Ectodermal cell (in vitro differentiated cells): ENCODE results near the gene CACHD1.
"Not testable (repeated sequence)": the region's sequence is repeated elsewhere in the genome, so short reads cannot be mapped to it uniquely, and the experiment has no call there.

Source experiments
- H3K27ac ChIP-seq: 2 replicates; pipeline ENCODE4 v1.7.0; 2013; ENCODE audit warnings: mild to moderate bottlenecking, low read depth, low read length; ENCODE audit not compliant: insufficient read depth, poor library complexity, severe bottlenecking
- H3K27me3 ChIP-seq: 2 replicates; pipeline ENCODE4 v1.7.0; 2013; ENCODE audit warnings: mild to moderate bottlenecking, low read length; ENCODE audit not compliant: insufficient read depth, control insufficient read depth, poor library complexity, severe bottlenecking
- H3K36me3 ChIP-seq: one replicate; pipeline ENCODE4 v1.7.0; 2013; ENCODE audit warnings: low read length; ENCODE audit not compliant: control insufficient read depth, insufficient read depth
- H3K4me1 ChIP-seq: one replicate; pipeline ENCODE4 v1.7.0; 2013; ENCODE audit warnings: low read length; ENCODE audit not compliant: control insufficient read depth, insufficient read depth
- H3K4me3 ChIP-seq: 2 replicates; pipeline ENCODE4 v1.7.0; 2013; ENCODE audit warnings: low read depth, low read length, control low read depth; ENCODE audit not compliant: insufficient read depth
- H3K9me3 ChIP-seq: 2 replicates; pipeline ENCODE4 v1.7.0; 2013; ENCODE audit warnings: mild to moderate bottlenecking, low read length, moderate library complexity; ENCODE audit not compliant: control insufficient read depth
- WGBS, 2 experiments: methylation state at CpG; one replicate each; pipeline ENCODE4 v1.1.7; 2013; ENCODE audit warnings: missing lambda C conversion rate in 2 of 2; 5-methylcytosine and 5-hydroxymethylcytosine counted together

The CACHD1 gene

DNA sequence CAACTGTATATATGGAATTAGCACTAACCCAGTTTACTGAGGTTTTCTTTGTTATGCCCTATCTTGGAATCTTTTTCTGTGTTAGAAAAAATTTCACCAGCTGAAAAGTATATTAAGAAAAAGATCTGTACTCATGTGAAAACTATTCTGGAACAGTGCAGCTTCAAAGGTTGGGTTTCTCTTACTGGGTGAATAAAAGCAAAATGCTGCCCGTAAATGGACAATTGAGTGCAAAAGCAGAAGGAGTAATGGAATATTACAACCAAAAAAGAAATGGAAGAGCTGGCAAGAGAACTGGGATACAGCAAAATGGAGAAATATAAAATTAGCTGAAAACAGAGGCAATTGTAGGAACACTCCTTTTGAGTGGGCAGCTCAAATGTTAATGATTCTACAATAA, 257.9 kb downstream of the CACHD1 start:
- WGBS, 2 experiments, result 94 to 95% methylated on average over 1 of the region's 1 CpG
- no peak overlapping the region for H3K4me3 ChIP-seq
- no peaks in the 10 kb centered on the region for H3K27me3 ChIP-seq
- no peaks in the 10 kb centered on the region for H3K9me3 ChIP-seq
- no peaks in the 10 kb centered on the region for H3K4me1 ChIP-seq
- no peaks in the 10 kb centered on the region for H3K36me3 ChIP-seq
- H3K27ac ChIP-seq, result no peak overlapping the region

DNA sequence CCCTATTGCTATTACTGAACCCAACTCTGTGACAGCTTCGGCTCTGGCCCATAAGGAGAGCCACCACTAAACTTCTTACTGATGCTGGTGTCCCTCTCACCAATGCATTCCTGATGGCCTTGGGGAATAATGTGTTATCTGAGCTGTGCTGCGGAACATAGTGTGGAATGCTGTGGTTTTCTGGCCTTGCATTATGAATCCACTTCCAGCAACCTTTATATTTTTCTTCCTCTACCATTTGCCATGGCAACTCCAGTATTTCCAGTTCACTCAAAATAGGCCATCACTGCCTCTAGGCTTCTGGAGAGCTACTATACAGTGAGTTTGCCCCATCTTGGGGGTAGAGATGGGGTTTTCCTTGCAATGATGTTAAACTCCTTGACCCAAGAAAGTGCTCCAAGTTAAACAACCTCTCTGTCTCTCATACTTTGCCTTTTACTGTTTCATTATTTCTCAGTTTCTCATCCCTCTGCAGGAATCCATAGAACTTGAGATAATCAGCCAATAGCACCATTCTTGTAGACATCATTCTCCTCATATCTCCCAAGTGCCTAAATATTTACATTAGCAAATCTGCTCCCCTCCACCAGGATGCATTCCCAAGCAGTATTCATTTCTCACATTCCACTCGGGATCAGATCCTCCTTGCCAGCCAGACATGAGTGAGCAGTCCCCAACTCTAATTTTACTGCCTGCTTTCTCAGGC, 263.8 kb downstream of the CACHD1 start:
- Histone ChIP-seq H3K27ac (no peak overlapping the region), H3K4me1 (no peaks in the 10 kb centered on the region)

DNA sequence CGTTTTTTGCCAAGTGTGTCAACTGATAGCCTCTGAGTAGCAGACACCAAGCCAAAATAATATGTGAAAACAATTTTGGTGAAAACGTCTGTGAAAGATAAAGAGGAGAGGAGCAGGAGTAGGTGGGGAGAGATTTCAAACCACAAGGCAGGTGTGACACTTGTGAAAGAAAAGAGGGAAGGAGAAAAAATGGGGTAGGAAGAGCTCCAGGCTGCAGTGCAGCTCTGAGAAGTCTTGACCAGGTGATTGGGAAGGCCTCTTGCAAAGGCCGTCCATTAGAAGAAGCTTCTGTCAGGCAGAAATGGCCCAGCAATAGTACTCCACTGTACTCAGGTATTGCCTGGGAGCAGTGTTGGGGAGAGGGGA, 264.3 kb downstream of the CACHD1 start:
- Histone ChIP-seq H3K36me3 (no peaks in the 10 kb centered on the region), H3K27ac (no peak overlapping the region), H3K9me3 (no peaks in the 10 kb centered on the region), H3K27me3 (no peaks in the 10 kb centered on the region), H3K4me1 (no peaks in the 10 kb centered on the region), H3K4me3 (no peak overlapping the region)
- 54 to 58% methylated on average over 3 of the region's 3 CpGs for WGBS, 2 experiments

More for the DNA sequence above, 263.8 kb downstream of the CACHD1 start:
- H3K9me3 ChIP-seq, result no peaks in the 10 kb centered on the region
- 92% methylated on average over 3 of the region's 3 CpGs for WGBS, 2 experiments
- H3K4me3 ChIP-seq, result no peak overlapping the region
- H3K36me3 ChIP-seq, result no peaks in the 10 kb centered on the region
- H3K27me3 ChIP-seq, result no peaks in the 10 kb centered on the region

DNA sequence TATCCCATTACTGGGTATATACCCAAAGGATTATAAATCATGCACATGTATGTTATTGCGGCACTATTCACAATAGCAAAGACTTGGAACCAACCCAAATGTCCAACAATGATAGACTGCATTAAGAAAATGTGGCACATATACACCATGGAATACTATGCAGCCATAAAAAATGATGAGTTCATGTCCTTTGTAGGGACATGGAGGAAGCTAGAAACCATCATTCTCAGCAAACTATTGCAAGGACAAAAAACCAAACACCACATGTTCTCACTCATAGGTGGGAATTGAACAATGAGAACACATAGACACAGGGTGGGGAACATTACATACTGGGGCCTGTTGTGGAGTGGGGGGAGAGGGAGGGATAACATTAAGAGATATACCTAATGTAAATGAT, 270.8 kb downstream of the CACHD1 start:
- whole genome bisulfite sequencing, 2 experiments, result 89 to 100% methylated on average over 1 of the region's 1 CpG
- H3K9me3 ChIP-seq, H3K27me3 ChIP-seq, H3K4me3 ChIP-seq, H3K27ac ChIP-seq, H3K36me3 ChIP-seq, H3K4me1 ChIP-seq: not testable (repeated sequence)
